ENCODE results near the gene PCYOX1L. TPM values are rescaled to one million over a fixed set of nuclear protein-coding genes. Genes with fewer than 3 reads are reported as not detected.

PCYOX1L gene
- total RNA-seq, 1 experiment from 2014 or later: 15.3 TPM

DNA sequence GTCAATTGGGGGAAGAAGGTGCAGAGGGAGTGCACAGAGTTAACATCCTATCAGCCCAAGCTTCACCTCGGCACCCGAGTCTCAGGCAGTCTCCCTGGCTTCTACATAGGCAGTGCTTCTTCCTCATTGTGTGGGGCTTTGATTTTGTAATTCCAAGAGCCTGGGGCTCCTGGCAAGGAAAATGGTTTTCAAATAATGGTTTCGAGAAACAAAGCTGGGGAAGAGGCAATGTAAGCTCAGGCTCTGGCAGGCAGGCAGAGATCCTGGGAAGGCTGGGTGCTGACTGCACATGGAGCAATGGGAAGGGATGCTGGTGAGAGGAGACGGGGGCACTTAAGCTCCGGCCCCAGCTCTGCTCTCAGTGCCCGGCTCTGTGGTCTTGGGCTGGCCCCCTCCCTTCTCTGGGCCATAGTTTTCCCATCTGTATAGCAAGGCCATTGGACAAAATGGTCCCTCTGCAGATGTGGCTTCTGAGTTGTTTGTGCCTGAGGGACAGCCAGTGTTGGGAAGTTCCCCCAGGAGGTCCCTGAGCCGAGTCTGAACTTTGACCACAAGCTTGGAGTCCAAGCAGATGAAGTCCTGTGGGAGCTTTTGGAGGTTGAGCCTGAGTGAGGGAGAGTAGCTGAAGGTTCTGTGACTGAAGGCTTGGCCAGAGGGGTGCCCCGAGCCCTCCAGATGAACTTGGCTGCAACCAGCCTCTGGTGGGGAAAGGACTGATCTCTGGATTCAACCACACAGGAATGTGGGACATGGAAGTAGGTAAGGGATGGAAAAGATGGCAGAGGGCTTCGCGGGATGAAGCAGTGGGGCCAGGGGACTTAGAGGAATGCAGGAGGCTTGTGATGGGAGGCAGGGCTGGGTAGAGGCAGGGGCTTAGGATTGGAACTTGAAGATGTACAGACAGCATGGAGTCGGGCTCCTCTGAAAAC is 49.7 kb downstream of the PCYOX1L start:
- no peak overlapping the region for H3K27ac ChIP-seq (ENCODE audit: insufficient read length, low read depth, low read length)
- no peak overlapping the region for H4K8ac ChIP-seq (replicated peaks; ENCODE audit: insufficient read length, low read depth, low read length)
- H3K36me3 Mint-ChIP-seq (ENCODE audit: insufficient read depth in 1 of 3, low read depth in 3 of 3): no peaks in the 10 kb centered on the region
- H3K56ac ChIP-seq (ENCODE audit: insufficient read length, low read depth, low read length): no peak overlapping the region
- H4K91ac ChIP-seq (ENCODE audit: insufficient read length, low read depth, low read length): no peak overlapping the region
- no peak overlapping the region for H4K5ac ChIP-seq (ENCODE audit: insufficient read length, low read depth, low read length)
- H3K79me2 ChIP-seq (ENCODE audit: insufficient read depth, low read length): no peaks in the 10 kb centered on the region
- H2BK20ac ChIP-seq (ENCODE audit: low read depth, low read length, poor library complexity, severe bottlenecking): no peak overlapping the region
- DNase-seq: no peak
- no peaks in the 10 kb centered on the region; the same call in 1 of the 2 replicates for H3K4me1 ChIP-seq (ENCODE audit: insufficient read depth, low read length)
- no peak overlapping the region for H2BK5ac ChIP-seq (ENCODE audit: insufficient read length, low read length)
- H3K79me1 ChIP-seq (ENCODE audit: insufficient read depth, low read depth, low read length, poor library complexity, severe bottlenecking): no peaks in the 10 kb centered on the region
- H3K18ac ChIP-seq (ENCODE audit: insufficient read length, low read depth, low read length): no peak overlapping the region
- H2BK15ac ChIP-seq (ENCODE audit: low read depth, low read length): no peak overlapping the region
- H2AK5ac ChIP-seq (ENCODE audit: insufficient read length, low read length): no peak overlapping the region
- no peak overlapping the region; the same call in 1 of the 2 replicates for H3K14ac ChIP-seq (ENCODE audit: insufficient read depth, low read length)
- H3K9me3 Mint-ChIP-seq: no peaks in the 10 kb centered on the region
- no peaks in the 10 kb centered on the region for H3K23me2 ChIP-seq (ENCODE audit: insufficient read length, low read depth, low read length, poor library complexity, severe bottlenecking)
- TF ChIP-seq, protein P1, sequence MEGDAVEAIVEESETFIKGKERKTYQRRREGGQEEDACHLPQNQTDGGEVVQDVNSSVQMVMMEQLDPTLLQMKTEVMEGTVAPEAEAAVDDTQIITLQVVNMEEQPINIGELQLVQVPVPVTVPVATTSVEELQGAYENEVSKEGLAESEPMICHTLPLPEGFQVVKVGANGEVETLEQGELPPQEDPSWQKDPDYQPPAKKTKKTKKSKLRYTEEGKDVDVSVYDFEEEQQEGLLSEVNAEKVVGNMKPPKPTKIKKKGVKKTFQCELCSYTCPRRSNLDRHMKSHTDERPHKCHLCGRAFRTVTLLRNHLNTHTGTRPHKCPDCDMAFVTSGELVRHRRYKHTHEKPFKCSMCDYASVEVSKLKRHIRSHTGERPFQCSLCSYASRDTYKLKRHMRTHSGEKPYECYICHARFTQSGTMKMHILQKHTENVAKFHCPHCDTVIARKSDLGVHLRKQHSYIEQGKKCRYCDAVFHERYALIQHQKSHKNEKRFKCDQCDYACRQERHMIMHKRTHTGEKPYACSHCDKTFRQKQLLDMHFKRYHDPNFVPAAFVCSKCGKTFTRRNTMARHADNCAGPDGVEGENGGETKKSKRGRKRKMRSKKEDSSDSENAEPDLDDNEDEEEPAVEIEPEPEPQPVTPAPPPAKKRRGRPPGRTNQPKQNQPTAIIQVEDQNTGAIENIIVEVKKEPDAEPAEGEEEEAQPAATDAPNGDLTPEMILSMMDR (conservative IDR thresholded peaks at IDR 0.05): no peak
- no peak overlapping the region for H3K4me3 Mint-ChIP-seq
- H2BK120ac ChIP-seq (ENCODE audit: low read depth, low read length, poor library complexity, severe bottlenecking): no peak overlapping the region
- no peak overlapping the region for H3K4me2 ChIP-seq (ENCODE audit: insufficient read depth, insufficient read length, low read length)
- H2BK12ac ChIP-seq (ENCODE audit: insufficient read length, low read depth, low read length): no peak overlapping the region
- H3K4ac ChIP-seq (ENCODE audit: low read depth, low read length): no peak overlapping the region
- no peak overlapping the region for H3K9ac ChIP-seq (ENCODE audit: extremely low read depth, insufficient read length, low read length)
- no peaks in the 10 kb centered on the region for H3K27me3 Mint-ChIP-seq (ENCODE audit: low read depth)
- no peaks in the 10 kb centered on the region for H3K27me3 ChIP-seq (ENCODE audit: insufficient read depth, low read length)
- peaks cover 29 to 47% of the 10 kb centered on the region in 2 experiments for H3K4me1 Mint-ChIP-seq
- no CpG with 5 or more reads among the region's 11 CpGs for WGBS (ENCODE audit: extremely low coverage, insufficient read length, low lambda C conversion rate)
- H3K27ac Mint-ChIP-seq: peak overlapping the region in 2 of 3 experiments; percentile 54 to 76; a peak in 4 of 7 replicates
- H3K23ac ChIP-seq (ENCODE audit: insufficient read length, low read depth, low read length): no peak overlapping the region
- no peak overlapping the region for H3T11ph ChIP-seq (ENCODE audit: low read length)
- no peaks in the 10 kb centered on the region for H3K9me3 ChIP-seq (ENCODE audit: control insufficient read depth, low read depth, low read length)
- no peak overlapping the region for H2AFZ ChIP-seq (ENCODE audit: low read length)
- no peaks in the 10 kb centered on the region for H4K20me1 ChIP-seq (ENCODE audit: control insufficient read depth, insufficient read depth, insufficient read length)

Data from H9 (cell line).